Measurements from ENCODE around the gene OR2A12.
"Not testable (repeated sequence)": the region's sequence is repeated elsewhere in the genome, so short reads cannot be mapped to it uniquely, and the experiment has no call there.

Gene OR2A12

DNA sequence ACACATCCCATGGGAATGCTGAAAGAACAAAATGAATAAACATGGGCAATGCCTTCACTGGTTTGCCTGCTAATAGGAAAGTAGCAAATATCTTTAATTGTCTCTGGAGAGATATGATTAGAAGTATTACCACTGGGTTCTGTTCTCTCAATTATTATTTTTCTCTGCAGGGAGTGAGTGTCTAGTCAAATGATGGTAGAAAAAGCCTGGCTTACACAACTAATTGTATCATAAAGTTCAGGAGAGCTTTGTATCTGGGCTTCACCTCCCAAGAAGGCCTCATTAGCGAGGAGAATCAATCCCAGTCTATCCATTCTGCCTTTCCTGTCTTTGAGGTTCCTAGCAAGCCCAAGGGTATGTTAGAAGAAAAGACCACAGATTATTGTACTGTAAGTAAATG lies 36.8 kb downstream of the OR2A12 start, which contains the start of gene OR2A14:
OR2A14 (plus strand) TSS at position 301 of the 400 bp plus-strand sequence. CDS start 5,937 bp downstream, outside the sequence.
- no peak for DNase-seq (ENCODE audit: low spot score)

DNA sequence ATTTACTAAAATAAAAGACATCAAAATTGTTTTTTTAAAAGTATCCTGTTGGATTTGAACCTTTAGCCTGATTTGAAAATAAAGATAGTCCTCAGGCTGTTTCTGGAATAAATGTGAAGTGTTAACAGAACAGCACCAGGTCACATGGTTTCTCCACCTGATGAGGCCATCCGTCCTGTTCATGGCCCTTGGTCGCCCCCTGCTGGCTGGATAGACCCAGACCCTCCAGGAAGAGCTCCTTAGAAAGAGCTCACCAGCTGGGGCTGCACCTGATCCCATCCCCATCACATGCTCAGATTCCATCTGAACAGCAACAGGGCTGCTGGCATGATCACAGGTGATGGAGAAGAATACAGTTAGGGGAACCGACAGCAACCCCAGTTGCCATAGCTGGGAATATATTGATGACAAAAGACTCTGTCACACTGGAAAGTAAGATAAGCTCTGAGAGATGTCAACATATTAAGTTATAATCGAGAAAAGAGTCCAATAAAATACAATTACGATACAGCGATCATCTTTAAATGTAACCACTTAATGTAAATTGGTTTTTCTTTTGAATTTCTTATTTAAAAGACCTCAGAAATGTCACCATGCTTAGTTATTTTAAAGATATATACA lies 41.7 kb downstream of the OR2A12 start:
- peak; percentile 89 for DNase-seq (ENCODE audit: low spot score)

DNA sequence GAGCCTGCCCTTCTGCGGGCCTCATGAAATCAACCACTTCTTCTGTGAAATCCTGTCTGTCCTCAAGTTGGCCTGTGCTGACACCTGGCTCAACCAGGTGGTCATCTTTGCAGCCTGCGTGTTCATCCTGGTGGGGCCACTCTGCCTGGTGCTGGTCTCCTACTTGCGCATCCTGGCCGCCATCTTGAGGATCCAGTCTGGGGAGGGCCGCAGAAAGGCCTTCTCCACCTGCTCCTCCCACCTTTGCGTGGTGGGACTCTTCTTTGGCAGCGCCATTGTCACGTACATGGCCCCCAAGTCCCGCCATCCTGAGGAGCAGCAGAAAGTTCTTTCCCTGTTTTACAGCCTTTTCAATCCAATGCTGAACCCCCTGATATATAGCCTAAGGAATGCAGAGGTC lies 43.5 kb downstream of the OR2A12 start:
- DNase-seq (ENCODE audit: low spot score), result not testable (repeated sequence)

DNA sequence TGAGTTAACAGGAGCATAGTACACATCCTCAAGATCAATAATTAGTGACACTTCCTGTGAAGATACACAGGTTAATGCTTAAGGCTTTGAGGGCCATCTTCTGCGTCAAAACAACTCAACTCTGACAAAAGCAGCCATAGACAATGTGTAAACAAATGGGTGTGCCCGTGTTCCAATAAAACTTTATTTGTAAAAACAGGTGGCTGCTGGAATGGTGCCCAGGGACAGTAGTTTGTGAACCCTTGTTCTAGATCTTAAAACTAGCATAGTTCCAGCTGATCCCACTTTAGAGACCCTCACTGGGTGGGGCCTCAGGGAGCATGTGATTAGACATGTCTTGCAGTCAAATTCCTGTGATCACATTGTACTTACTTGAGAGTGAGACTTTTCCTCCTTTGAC lies 44.7 kb downstream of the OR2A12 start:
- DNase-seq (ENCODE audit: low spot score), result no peak

DNA sequence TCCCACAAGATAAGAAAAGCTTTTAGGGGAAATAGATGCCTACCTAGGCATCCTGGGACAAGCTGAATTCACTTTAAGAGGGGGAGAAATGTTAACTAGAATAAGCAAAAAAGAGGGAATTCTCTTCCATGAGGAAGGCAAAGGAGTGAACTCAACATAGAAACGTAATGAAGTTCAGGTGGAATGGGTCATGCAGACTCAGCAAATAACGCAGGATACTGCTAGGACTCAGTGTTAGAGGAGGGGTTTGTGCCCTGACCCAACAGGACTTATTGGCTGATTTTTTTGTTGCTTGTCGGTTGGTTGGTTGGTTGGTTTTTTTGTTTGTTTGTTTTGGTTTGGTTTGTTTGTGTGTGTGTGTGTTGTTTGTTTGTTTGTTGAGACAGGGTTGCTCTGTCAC lies 46.2 kb downstream of the OR2A12 start:
- DNase-seq (ENCODE audit: low spot score), result no peak

DNA sequence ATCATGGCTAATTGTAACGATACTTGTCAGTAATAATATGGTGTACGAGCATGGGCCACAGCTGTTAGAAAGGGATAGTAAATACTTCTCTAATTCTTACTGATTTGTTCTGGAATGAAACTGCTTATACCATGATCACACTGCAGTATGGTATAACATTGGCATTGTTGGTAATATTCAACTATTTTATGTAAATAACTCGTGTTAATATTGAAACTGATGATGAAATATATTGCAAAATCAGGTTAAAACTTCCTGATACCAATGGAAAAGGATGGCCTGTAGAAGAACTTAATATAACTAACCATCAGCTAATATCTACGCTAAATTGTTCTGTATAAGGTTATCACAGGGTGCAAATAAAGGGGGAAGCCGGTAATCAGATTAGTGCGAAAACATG lies 47.2 kb downstream of the OR2A12 start:
- no peak for DNase-seq (ENCODE audit: low spot score)

DNA sequence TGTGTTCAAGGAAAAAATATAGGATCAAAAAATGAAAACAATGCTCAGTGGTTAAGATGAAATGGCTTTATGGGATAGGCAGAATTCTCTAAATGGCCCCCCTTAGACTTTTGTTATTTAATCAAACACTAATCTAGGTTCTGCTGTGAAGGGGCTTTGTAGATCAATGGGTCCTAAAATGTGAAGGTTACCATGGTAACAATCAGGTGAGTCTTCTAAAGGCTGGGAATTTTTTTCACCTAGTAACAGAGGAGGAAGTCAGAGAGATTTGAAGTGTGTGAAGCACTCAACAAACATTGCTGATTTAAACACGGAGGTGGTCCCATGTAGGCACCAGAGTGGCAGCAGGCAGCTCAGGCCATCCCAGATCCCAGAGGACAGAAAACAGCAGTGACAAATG lies 48.0 kb downstream of the OR2A12 start:
- no peak for DNase-seq (ENCODE audit: low spot score)

DNA sequence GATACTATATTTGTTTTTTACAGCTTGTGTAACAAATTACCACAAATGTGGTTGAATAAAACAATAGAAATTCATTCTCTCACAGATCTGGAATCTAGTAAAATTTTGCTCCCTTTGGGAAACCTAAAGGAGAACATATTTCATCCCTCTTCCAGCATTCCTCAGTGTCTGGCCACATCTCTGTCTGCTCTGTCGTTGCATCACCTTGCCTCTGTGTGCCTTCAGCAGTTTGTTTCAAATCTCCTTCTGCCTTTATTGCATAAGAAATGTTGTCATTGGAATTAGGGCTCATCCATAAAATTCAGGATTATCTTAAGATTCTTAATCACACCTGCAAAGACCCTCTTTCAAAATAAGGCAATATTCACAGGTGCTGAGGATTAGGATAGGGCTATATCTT lies 51.4 kb downstream of the OR2A12 start:
- no peak for DNase-seq (ENCODE audit: low spot score)

DNA sequence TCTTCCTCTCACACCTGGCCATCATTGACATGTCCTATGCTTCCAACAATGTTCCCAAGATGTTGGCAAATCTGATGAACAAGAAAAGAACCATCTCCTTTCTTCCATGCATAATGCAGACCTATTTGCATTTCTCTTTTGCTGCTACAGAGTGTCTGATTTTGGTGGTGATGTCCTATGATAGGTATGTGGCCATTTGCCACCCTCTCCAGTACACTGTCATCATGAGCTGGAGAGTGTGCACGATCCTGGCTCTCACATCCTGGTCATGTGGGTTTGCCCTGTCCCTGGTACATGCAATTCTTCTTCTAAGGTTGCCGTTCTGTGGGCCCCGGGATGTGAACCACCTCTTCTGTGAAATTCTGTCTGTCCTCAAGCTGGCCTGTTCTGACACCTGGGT lies 56.1 kb downstream of the OR2A12 start:
- no peak for DNase-seq (ENCODE audit: low spot score)

DNA sequence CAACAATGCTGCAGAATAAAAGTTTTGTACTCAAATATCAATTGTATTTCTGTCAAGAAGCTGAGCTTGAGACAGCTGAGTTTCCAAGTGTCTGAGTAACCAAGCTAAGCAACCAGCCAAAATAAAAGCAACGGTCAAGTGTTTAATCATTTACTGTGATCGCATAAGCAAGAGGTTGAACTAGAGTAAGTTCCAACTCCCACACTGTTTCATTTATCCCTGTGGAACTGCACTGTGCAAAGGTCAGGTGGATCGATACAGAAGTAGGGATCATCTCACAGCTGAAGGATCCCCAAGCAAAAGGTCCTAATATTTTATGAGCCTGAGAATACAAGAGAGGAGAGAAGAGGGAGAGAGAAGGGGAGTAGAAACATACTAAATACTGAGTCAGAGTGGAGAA lies 58.3 kb downstream of the OR2A12 start:
- DNase-seq (ENCODE audit: low spot score), result no peak

DNA sequence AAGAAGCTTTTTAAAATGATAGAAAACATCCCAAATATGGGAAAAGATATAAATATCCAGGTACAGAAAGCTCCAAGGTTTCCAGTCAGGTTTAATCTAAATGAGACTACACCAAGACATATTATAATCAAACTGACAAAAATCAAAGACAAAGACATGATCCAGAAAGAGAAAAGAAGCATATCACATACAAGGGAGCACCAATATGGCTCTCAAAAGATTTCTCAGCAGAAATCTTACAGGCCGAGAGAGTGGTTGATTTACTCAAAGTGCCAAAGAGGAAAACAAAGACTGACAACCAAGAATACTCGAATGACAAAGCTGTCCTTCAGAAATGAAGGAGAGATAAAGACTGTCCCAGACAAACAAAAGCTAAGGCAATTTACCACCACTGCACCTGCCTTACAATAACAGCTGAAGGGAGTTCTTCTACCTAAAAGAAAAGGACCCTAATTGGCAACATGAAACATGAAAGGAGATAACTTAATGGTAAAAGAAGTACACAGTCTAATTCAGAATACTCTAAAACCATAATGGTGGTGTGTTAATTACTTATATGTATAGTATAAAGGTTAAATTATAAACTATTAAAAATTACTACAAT lies 62.2 kb downstream of the OR2A12 start:
- no peak for DNase-seq (ENCODE audit: low spot score)

All from ecto neural progenitor cell (in vitro differentiated cells).